A549 (cell line): ENCODE measurements around the gene TBC1D20.

Experiments used
- CHD2 ChIP-seq: fragments of 150-350 bp; IDR thresholded peaks from 2 replicates; pipeline ENCODE4 v1.6.1; 2014; ENCODE audit warnings: low read length; ENCODE audit not compliant: partially characterized antibody
- CTCF ChIP-seq: fragments of >200 bp; sonication (Bioruptor Twin); formaldehyde crosslinking; IDR thresholded peaks from 3 replicates; pipeline ENCODE4 v1.5.1; 2016
- MAX ChIP-seq: IDR thresholded peaks from 2 replicates; pipeline ENCODE4 v1.6.1; 2012
- NFE2L2 ChIP-seq: fragments of 150-350 bp; conservative IDR thresholded peaks from 2 replicates; pipeline ENCODE4 v1.6.1; 2014; ENCODE audit warnings: low read length
- POLR2A ChIP-seq: IDR thresholded peaks from 2 replicates; pipeline ENCODE4 v1.6.1; 2012; ENCODE audit warnings: mild to moderate bottlenecking, low read length

GRCh38 chr20:507006-507758, 44.8 kb upstream of the TBC1D20 start:
- TF ChIP-seq NFE2L2 (no peak), POLR2A (no peak), CHD2 (no peak), CTCF (no peak), MAX (no peak)
